HG03280 (cell line): ENCODE data around the gene AK2.
A peak's percentile ranks its signal among the peaks of the same experiment; 100 is the strongest.
"Not testable (repeated sequence)": the region's sequence is repeated elsewhere in the genome, so short reads cannot be mapped to it uniquely, and the experiment has no call there.

Source experiments
- ATAC-seq: cut with Tn5 transposase; IDR thresholded peaks from one replicate; pipeline ENCODE4 v1.9.1; 2021; ENCODE audit warnings: mild to moderate bottlenecking, moderate library complexity; ENCODE audit not compliant: unreplicated experiment

Gene AK2

DNA sequence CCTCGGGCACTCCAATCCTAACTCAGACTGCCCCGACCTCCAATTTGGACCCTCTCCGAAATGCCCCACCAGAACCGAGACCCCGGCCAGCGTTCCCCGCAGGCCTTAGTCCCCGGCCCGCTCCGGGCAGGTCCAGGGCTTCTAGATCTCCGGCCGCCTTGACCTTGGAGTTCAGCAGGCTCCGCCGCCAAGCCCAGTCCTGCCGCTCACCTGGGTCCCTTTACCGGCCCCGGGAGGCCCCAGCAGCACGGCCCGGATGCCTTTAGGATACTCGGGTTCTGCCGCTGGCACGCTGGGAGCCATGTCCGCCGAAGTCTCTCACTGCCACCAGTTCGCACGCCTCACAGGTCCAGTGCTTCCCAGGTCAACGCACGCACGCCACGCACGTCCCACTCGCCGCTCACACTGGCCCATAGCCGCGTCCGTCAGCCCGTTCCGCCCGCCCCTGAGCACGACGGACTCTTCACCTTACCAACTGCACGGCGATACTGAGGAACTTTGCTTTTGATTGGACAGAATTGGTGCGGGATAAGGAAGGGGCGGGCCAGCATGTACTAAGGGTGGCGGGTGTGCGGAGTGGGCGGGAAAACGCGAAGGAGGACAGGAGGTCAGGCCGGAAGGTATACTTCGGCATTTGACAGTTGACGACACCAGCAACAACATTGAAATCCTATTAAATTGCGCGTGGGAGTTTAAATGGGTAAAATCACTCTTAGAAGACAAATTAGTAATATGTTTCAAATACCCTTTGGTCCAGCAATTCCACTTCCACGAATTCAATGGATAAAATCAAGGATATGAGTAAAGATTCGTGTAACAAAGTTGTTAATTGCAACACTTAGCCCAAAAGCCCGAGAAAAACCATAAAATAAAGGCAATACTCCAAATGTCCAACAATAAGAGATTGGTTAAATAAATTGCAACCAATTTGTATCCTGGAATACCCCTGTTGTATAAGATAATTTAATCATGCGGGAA, at the start of gene AK2:
Gene AK2 (minus strand): TSS at position 358 of the 978 bp plus-strand sequence. CDS start 55 bp downstream, at position 303.
- peak; percentile 100 for ATAC-seq

DNA sequence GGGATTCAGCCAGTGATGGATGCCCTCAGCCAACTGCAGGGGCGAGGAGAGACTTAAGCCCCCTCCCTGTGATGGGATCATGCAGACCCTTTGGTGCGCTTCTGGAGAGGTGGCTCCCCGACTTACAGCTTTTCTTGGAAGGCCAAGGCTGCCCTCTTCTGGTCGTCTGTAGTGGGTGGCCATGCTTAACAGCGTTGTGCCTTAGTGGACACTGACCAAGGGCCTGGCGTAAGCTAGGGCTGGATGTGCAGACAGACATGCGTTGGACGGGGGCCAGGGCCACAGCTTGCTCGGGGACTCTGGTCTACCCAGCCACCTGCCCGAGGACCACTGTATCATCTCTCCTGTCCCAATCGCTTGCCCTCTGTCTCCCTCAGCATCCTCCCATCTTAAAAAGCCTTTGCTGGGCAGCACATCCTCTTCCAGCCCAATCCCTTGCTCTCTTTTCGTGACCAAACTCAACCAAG, 49.7 kb upstream of the AK2 start:
- no peak for ATAC-seq

DNA sequence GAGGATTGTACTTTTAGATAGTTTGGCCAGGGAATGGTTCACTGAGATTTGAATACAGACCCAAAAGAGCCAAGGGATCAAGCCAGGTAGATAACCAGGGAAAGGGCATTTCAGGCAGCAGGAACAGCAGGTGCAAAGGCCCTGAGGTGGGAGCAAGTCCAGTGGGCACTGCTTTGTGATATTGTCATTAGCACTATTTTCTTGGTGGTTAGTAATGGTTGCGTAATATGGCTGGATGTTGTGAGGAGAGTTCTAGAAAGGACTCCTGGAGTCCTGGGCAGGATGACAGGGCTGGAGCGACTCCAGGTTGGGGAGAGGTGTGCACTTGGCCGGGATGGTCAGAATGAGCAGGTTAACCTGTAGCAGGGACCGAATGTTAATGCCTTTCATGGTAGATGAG, 48.6 kb upstream of the AK2 start:
- no peak for ATAC-seq

DNA sequence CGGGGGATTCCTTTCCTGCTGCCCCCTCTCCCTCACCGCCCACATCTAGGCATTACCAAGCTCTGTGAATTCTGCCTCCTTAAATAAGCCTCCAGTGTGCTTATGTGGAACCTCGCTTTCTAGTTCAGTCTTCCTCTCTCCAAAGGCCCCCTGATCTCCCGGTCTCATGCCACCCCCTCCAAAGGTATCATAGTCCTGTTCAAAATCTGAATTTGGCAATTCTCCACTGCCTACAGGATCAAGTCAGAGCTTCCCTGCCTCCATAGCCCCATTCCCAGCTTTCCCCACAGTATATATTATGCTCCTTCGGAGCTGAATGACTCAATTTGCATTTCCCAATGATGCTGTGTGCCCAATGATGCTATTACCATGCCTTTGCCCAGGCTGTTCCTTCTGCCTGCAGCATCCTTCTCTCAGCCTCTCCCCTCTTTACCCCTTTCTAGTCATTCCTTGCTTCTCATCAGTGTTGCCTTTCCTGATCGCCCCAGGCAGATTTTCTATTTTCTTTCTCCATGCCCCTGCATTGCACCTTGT, 46.0 kb upstream of the AK2 start:
- ATAC-seq = no peak

DNA sequence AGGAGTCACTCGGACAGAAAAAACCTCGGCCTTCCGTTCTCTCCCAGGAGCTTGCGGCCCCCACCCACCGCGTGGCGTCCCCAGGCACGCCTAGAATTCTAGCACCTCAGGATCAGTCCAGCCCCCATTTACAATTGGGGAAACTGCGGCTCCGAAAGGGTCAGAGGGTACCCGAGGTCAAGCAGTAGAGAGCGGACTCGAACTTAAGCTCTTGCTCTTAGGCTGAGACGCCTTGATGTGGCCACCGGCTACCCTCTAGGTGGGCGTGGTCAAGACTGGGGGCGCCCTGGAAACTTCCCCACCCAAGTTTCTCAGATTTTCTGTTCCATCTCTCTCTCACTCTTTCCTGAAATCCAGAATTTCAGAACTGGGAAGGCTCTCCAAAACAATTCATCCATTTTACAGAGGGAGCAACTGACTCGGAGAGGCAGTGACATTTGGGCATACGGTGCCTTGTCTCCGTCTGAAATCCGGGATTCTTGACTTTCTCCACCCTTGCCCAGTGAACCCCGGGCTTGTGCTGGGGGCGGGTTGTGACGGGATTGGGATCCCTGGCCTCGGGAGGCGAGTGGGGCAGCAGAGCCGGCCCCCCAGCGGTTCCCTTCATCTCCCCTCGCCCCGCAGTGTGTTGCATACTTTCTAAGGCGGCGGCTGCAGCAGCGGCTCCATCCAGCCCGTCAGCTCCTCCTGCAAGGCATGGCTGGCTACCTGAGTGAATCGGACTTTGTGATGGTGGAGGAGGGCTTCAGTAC, 45.0 kb upstream of the AK2 start:
- peak; percentile 7 for ATAC-seq

DNA sequence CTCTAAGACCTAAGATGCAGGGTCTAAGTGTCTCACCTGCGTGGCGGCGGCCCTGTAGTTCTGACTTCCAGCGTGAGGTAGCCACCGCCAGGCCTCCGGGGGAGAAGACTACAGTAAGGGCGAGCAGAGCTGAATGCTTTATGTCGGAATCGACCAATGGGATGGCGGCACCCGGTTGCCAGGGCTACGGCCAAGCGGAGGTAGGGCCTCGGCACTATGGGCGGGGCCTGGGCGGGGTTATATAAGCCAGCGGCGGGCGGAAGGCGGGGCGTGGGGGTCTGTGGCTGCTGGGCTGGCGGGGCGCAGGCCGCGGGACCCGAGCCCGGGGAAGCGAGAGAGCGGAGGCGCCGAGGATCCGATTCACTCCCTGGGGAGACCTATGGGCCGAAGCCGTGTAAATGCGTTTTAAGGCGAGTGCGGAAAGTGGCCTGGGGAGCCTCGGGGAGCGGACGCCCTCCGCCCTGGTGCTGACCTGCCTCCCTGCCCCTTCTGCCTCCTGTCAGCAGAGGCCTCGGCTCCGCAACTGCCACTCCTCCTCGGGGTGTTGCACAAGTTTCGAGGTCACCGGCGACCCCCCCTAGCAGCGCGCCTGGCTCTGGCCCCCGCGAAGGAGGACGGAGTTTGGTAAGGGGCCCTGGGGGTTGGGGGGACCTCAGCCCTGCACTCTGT, 44.3 kb upstream of the AK2 start, which contains the start of gene AZIN2:
Gene AZIN2 (plus strand): TSS at position 269 of the 669 bp plus-strand sequence. CDS start 1,097 bp downstream, outside the sequence.
- peak; percentile 97 for ATAC-seq

DNA sequence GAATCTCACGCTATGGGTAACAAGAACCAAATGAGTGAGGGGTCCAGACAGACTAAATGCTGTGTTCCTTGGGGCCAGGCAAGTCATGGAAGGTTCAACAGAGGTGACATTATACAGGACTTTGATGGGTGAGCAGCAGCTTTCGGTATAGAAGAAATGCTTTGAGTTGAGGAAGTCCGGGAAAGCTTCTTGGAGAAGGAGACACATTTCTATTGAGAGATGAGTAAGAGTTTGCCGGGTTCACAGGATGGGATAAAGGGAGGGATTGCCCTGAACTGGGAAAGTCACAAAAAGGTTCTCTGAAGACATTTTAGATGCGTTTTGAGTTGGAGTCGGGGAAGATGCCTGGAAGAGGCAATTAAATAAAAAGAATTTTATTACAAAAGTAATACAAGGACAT, 43.7 kb upstream of the AK2 start:
- no peak for ATAC-seq

DNA sequence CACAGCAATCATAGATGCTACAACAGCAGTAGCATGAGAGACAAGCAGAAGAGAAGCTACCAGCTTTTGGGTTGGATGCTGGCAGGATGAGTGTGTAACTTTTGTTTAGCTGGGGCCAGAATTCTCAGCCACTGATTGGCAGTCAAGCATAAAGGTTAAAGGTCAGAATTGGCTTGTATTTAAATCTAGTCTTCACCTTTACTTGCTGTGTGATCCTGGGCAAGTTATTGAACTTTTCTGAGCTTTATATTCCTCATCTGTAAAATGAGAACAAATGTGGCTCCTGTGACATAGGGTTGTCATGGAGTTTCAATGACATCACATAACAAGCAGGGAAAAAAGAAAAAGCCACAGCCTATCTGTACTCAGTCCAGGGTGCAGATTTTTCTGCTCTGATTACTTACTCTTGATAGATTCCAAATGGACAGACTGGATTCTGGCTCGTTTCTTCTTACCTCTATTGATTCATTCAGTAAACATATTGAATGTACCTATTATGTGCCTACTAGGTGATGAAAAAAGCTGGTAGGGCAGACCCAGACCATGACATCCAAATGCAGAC, 41.4 kb upstream of the AK2 start:
- ATAC-seq = no peak

DNA sequence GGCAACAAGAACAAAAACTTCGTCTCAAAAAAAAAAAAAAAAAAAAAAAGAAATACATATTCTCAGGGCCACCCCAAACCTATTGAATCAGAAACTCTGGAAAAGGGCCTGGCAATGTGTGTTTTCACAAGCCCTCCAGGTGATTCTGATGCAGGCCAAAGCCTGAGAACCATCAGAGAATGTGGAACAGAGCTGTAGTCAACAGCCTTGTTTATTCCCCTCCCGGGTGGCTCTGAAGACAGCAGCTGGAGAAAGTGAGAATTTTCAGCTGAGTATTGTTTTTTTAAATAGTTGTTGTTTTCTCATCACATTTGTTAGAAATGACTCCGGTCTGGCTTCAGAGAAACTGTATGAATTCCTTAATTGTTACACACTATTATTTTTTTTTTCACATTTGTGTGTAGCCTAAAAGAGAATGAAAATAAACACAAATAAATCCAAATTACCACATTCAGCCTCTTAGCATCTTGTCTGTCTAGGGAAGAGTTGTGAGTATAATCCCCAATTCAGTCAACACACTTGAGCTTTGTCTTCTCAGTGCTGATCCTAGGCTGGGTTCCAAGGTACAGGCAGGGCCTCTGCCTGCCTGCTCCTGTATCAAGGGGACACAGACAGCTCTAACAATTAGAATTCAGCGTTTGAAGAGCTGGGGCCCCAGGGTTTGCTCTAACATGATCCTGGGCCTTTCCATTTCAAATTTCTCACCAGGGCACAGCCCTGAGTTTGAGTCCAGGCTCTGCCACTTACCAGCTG, 37.7 kb upstream of the AK2 start:
- ATAC-seq = no peak

DNA sequence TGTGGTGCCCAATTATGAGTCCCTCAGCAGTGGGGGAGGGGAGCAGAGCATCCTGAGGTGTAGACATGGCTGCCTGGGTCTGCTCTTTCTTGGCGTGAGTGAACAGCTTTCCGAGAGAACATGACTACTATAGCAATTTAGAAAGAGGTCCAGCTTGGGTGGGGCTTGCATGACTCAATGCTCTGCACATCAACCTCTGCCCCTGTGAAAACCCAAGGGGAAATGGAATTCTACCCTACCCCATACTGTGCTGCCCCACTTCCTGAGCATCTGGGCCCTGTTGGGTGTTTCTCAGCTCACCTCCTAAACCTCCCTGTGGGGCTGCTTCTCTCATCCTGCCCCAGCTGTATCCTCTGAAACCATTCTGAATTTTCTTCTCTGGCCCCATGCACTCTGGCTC, 36.0 kb upstream of the AK2 start:
- no peak for ATAC-seq

DNA sequence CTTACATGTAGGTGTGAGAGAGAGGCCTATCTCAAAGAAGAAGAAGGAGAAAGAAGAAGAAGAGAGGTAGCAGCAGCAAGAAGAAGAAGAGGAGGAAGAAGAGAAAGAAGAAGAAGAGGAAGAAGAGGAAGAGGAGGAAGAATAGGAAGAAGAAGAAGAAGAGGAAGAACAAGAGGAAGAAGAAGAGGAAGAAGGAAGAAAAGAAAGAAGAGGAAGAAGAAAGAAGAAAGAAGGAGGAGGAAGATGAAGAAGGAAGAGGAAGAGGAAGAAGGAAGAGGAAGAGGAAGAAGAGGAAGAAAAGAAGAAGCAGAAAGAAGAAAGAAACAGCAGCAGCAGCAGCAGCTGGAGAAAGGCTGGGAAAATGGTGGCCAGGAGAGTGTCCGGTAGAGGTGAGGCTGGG, 33.9 kb upstream of the AK2 start:
- ATAC-seq = no peak

DNA sequence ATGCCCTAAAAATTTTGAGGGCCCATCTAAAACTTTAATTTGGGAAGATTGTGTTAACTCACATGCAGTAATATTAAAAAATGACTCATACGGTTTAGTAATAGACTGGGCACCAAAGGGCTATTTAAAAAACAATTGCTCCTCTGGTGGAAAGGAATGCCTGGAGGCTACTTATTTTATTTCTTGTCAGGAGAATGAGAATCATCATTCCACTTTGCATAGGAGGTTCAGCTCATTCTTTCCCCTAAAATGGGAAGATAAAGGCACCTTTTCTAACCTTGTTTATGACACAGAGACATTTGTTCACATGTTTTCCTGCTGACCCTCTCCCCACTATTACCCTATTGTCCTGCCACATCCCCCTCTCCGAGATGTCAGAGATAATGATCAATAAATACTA, 31.4 kb upstream of the AK2 start:
- ATAC-seq = not testable (repeated sequence)

DNA sequence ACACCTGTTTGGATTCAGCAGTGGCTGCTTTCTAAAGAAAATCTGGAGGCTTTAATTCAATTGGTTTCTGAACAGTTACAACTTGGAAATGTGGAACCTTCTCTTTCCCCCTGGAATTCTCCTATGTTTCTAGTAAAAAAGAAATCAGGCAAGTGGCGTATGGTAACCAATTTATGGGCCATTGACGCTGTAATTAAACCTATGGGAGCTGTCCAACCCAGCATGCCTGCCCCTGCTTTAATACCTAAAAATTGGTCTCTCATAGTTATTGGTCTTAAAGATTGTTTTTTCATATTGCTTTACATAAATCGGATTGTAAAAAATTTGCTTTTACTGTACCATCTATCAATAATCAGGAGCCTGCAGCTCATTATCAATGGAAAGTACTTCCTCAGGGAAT, 29.8 kb upstream of the AK2 start:
- not testable (repeated sequence) for ATAC-seq

DNA sequence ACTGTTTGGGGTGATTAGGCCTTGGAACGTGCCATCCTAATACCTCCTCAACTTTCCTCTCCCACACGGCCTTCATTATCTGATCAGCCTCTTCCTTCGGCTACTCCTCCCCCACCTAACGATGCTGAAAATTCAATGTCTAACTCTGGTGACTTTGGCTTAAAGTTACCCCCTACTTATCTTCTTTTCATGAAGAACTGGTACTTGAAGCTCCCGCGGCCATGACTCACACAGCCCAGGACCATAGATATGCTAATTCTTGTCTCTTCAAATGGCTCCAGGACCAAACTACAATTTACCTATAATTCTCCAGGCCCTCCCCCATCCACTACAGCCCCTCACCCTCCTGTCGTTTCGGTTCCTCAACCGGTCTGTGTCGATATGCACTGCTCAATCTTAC, 28.6 kb upstream of the AK2 start:
- no peak for ATAC-seq

DNA sequence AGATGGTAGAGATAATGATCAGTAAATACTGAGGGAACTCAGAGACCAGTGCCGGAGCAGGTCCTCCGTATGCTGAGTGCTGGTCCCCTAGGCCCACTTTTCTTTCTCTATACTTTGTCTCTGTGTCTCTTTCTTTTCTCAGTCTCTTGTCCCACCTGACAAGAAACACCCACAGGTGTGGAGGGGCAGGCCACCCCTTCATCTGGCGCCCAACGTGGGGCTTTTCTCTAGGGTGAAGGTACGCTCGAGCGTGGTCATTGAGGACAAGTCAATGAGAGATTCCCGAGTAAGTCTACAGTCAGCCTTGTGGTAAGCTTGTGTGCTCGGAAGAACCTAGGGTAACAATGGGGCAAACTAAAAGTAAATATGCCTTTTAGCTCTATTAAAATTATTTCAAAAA, 27.6 kb upstream of the AK2 start:
- not testable (repeated sequence) for ATAC-seq

DNA sequence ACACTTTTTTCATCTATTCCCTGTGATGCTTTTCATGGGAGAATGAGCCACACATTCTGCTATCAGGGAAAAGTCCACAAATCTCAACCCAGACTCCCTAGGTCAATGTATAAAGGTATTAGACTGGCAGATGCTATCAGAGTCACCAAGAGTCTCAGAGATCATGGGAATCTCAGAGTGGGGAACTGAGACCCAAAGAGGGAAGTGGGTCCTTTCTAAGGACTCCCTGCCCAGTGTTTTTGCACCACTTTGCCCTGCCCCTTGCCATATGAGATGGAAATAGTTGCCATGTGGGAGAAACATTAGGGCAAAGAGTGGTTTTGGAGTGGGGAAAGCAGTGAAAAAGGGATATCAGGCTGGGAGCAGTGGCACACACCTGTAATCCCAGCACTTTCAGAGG, 25.2 kb upstream of the AK2 start:
- ATAC-seq = no peak

DNA sequence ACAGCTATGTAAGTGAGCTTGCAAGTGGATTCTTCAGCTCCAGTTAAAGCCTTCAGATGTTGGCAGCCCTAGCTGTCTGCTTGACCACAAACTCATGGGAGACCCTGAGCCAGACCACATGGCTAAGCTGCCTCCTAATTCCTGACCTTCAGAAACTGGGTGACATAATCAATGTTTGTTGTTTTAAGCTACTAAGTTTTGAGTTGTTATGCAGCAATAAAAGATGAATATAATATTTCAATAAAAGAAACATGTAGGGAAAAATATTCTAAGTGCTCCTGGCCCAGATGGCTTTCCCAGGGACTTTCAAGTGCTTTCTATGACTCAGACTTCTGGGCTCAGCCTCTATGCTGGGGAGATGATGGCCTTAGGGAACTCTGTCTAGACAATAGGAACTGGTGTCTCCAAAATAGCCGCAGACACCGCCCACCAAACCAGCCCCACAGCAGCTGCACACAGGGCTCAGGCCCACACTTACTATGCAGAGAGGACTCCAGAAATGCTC, 23.9 kb upstream of the AK2 start:
- no peak for ATAC-seq

DNA sequence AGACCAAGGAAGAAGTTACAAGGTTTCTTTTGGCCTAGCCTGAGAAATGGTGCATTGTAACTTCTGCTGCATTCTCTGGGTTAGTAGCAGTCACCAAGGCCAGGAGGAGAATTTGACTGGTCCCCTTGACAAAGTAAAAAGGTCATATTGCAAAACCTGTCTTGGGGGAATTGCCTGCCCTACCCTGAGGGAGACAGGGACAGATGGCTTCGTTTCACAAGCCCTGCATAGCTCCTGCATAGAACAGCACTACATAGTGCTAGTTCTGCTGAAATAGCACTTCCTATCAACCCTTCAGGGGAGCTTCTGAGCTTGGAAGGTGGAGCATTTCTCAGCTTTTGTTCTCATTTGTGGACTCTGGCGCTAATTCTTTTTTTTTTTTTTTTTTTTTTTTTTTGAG, 20.4 kb upstream of the AK2 start:
- ATAC-seq = no peak

DNA sequence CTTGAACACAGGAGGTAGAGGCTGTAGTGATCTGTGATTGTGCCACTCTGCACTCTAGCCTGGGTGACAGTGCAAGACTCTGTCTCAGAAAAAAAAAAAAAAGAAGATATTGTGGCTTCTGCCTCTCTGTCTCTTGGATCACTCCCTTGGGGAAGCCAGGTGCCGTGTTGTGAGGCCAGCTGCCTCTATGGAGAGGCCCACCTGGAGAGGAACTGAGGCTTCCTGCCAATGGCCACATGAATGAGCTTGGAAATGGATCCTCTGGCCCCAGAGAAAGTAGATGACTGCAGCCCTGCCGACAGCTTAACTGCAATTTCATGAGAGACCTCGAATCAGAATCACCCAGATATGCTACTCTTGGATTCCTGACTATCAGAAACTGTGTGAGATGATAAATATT, 19.7 kb upstream of the AK2 start:
- ATAC-seq = no peak
